Astrocyte (in vitro differentiated cells and primary cell): Measurements from ENCODE around the gene MAGI1.

Source experiments
- EZH2 ChIP-seq: IDR thresholded peaks from 2 replicates; pipeline ENCODE4 v1.6.1; 2012; ENCODE audit warnings: mild to moderate bottlenecking, low read length, inconsistent platforms; ENCODE audit not compliant: insufficient read depth
- TF ChIP-seq, protein P1 (sequence below): IDR thresholded peaks from 2 replicates; pipeline ENCODE4 v1.5.1; 2011; ENCODE audit warnings: low read depth, mild to moderate bottlenecking, inconsistent platforms, low read length, moderate library complexity; ENCODE audit not compliant: insufficient read depth

DNA sequence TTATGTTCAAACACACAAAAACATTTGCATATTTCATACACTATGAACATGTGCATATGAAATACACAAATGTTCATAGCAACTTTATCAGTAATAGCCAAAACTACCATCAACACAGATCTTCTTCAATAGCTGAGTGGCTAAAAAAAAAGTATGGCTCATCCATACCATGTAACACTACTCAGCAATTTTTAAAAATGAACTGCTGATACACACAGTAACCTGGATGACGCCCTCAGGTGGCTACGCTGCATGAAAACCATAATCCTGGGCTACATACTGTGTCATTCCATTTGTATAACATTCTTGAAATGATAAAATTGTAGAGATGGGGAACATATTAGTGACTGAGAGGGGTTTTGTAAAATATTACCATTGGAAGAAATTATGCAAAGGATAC lies 243.6 kb downstream of the MAGI1 start:
- TF ChIP-seq EZH2: no peak
- TF ChIP-seq, protein P1, sequence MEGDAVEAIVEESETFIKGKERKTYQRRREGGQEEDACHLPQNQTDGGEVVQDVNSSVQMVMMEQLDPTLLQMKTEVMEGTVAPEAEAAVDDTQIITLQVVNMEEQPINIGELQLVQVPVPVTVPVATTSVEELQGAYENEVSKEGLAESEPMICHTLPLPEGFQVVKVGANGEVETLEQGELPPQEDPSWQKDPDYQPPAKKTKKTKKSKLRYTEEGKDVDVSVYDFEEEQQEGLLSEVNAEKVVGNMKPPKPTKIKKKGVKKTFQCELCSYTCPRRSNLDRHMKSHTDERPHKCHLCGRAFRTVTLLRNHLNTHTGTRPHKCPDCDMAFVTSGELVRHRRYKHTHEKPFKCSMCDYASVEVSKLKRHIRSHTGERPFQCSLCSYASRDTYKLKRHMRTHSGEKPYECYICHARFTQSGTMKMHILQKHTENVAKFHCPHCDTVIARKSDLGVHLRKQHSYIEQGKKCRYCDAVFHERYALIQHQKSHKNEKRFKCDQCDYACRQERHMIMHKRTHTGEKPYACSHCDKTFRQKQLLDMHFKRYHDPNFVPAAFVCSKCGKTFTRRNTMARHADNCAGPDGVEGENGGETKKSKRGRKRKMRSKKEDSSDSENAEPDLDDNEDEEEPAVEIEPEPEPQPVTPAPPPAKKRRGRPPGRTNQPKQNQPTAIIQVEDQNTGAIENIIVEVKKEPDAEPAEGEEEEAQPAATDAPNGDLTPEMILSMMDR: no peak
